Astrocyte (in vitro differentiated cells and primary cell): ENCODE results near the gene TGM3. TPM values are rescaled to one million over a fixed set of nuclear protein-coding genes. Genes with fewer than 3 reads are reported as not detected.

Experiments used
- DNase-seq: peaks from one replicate; pipeline ENCODE4 v3.0.0-alpha.2; 2010; ENCODE audit warnings: low read depth
- FAIRE-seq: peaks from 2 replicates; lab custom pipeline; 2011; peaks lifted over from hg19 to GRCh38; lab: Jason Lieb, UNC
- H2AFZ ChIP-seq: 2 replicates; pipeline ENCODE4 v1.6.0; 2012; ENCODE audit warnings: low read depth, low read length, inconsistent platforms
- H3K27ac ChIP-seq: 2 replicates; pipeline ENCODE4 v1.5.1; 2011; ENCODE audit warnings: low read depth, low read length, inconsistent platforms
- H3K27me3 ChIP-seq: 2 replicates; pipeline ENCODE4 v1.6.0; 2011; ENCODE audit warnings: low read length, inconsistent platforms; ENCODE audit not compliant: insufficient read depth
- H3K36me3 ChIP-seq: 2 replicates; pipeline ENCODE4 v1.5.1; 2011; ENCODE audit warnings: low read length, inconsistent platforms; ENCODE audit not compliant: insufficient read depth
- H3K4me1 ChIP-seq: 2 replicates; pipeline ENCODE4 v1.5.1; 2011; ENCODE audit warnings: low read length, inconsistent platforms; ENCODE audit not compliant: insufficient read depth
- H3K4me2 ChIP-seq: 2 replicates; pipeline ENCODE4 v1.6.0; 2012; ENCODE audit warnings: low read length, inconsistent platforms
- H3K4me3 ChIP-seq: 2 replicates; pipeline ENCODE4 v1.5.1; 2011; ENCODE audit warnings: low read depth, mild to moderate bottlenecking, low read length, inconsistent platforms; ENCODE audit not compliant: insufficient read depth
- H3K79me2 ChIP-seq: 2 replicates; pipeline ENCODE4 v1.6.0; 2012; ENCODE audit warnings: mild to moderate bottlenecking, low read length, inconsistent platforms; ENCODE audit not compliant: insufficient read depth
- H3K9ac ChIP-seq: 2 replicates; pipeline ENCODE4 v1.6.0; 2012; ENCODE audit warnings: mild to moderate bottlenecking, low read length, inconsistent platforms
- H3K9me3 ChIP-seq: 2 replicates; pipeline ENCODE4 v1.5.1; 2012; ENCODE audit warnings: low read depth, mild to moderate bottlenecking, low read length, inconsistent platforms; ENCODE audit not compliant: insufficient read depth
- H4K20me1 ChIP-seq: 2 replicates; pipeline ENCODE4 v1.6.0; 2012; ENCODE audit warnings: low read length, inconsistent platforms; ENCODE audit not compliant: insufficient read depth
- H3K27ac Mint-ChIP-seq: one replicate; pipeline ENCODE4 v1.8.0; 2021; ENCODE audit warnings: mild to moderate bottlenecking, mixed read lengths; ENCODE audit not compliant: unreplicated experiment
- H3K27me3 Mint-ChIP-seq: one replicate; pipeline ENCODE4 v1.8.0; 2021; ENCODE audit warnings: low read depth, mixed read lengths; ENCODE audit not compliant: unreplicated experiment
- H3K36me3 Mint-ChIP-seq: one replicate; pipeline ENCODE4 v1.8.0; 2021; ENCODE audit warnings: low read depth, mixed read lengths; ENCODE audit not compliant: unreplicated experiment
- H3K4me1 Mint-ChIP-seq: one replicate; pipeline ENCODE4 v1.8.0; 2021; ENCODE audit warnings: low read depth, mixed read lengths; ENCODE audit not compliant: unreplicated experiment
- H3K4me3 Mint-ChIP-seq: one replicate; pipeline ENCODE4 v1.8.0; 2021; ENCODE audit warnings: mild to moderate bottlenecking, moderate library complexity, mixed read lengths; ENCODE audit not compliant: unreplicated experiment
- H3K9me3 Mint-ChIP-seq: one replicate; pipeline ENCODE4 v1.8.0; 2021; ENCODE audit warnings: mild to moderate bottlenecking, mixed read lengths; ENCODE audit not compliant: unreplicated experiment
- CTCF ChIP-seq: IDR thresholded peaks from 2 replicates; pipeline ENCODE4 v1.5.1; 2011; ENCODE audit warnings: low read depth, mild to moderate bottlenecking, inconsistent platforms, low read length, moderate library complexity; ENCODE audit not compliant: insufficient read depth
- EZH2 ChIP-seq: IDR thresholded peaks from 2 replicates; pipeline ENCODE4 v1.6.1; 2012; ENCODE audit warnings: mild to moderate bottlenecking, low read length, inconsistent platforms; ENCODE audit not compliant: insufficient read depth
- total RNA-seq: library from RNA; stranded (reverse); gene quantifications from 2 replicates; pipeline ENCODE4 v1.2.1, GENCODE V29; 2021

The TGM3 gene
- total RNA-seq, 1 donor from 2014 or later: not detected

- H3K27ac Mint-ChIP-seq: no peak overlapping the region
- FAIRE-seq: no peak
Measured at GRCh38 chr20:2276015-2276414, 19.8 kb upstream of the TGM3 start.

GRCh38 chr20:2279253-2279779 is 16.5 kb upstream of the TGM3 start:
- Histone ChIP-seq H4K20me1 (no peaks in the 10 kb centered on the region), H3K27me3 (peaks cover 15% of the 10 kb centered on the region), H3K4me1 (no peaks in the 10 kb centered on the region), H3K9me3 (no peaks in the 10 kb centered on the region), H2AFZ (no peak overlapping the region), H3K4me2 (no peak overlapping the region), H3K9ac (no peak overlapping the region), H3K79me2 (no peaks in the 10 kb centered on the region), H3K36me3 (no peaks in the 10 kb centered on the region), H3K4me3 (no peak overlapping the region), H3K27ac (no peak overlapping the region)
- TF ChIP-seq EZH2 (no peak), CTCF (no peak)
- Mint-ChIP-seq H3K4me3 (no peak overlapping the region), H3K27me3 (peaks cover 9% of the 10 kb centered on the region), H3K4me1 (peaks cover 3% of the 10 kb centered on the region), H3K9me3 (peaks cover 9% of the 10 kb centered on the region), H3K27ac (no peak overlapping the region), H3K36me3 (no peaks in the 10 kb centered on the region)
- FAIRE-seq (no peak), DNase-seq (no peak)

More at GRCh38 chr20:2276015-2276414, 19.8 kb upstream of the TGM3 start:
- Mint-ChIP-seq H3K27me3 (peaks cover 13% of the 10 kb centered on the region), H3K36me3 (no peaks in the 10 kb centered on the region), H3K4me1 (no peaks in the 10 kb centered on the region), H3K9me3 (peaks cover 9% of the 10 kb centered on the region), H3K4me3 (no peak overlapping the region)
- Histone ChIP-seq H3K36me3 (no peaks in the 10 kb centered on the region), H3K27me3 (peaks cover 15% of the 10 kb centered on the region), H4K20me1 (no peaks in the 10 kb centered on the region), H3K4me1 (no peaks in the 10 kb centered on the region), H3K4me2 (no peak overlapping the region), H3K9me3 (no peaks in the 10 kb centered on the region), H3K79me2 (no peaks in the 10 kb centered on the region), H2AFZ (no peak overlapping the region), H3K9ac (no peak overlapping the region), H3K27ac (no peak overlapping the region), H3K4me3 (no peak overlapping the region)
- DNase-seq: no peak
- TF ChIP-seq CTCF (no peak), EZH2 (no peak)

- TF ChIP-seq CTCF (no peak), EZH2 (no peak)
- H3K27me3 Mint-ChIP-seq: peaks cover 9% of the 10 kb centered on the region
Measured at GRCh38 chr20:2280082-2280481, 15.7 kb upstream of the TGM3 start.

More at GRCh38 chr20:2280082-2280481, 15.7 kb upstream of the TGM3 start:
- Histone ChIP-seq H3K4me3 (no peak overlapping the region), H3K79me2 (no peaks in the 10 kb centered on the region), H3K9ac (no peak overlapping the region), H2AFZ (no peak overlapping the region), H3K27ac (no peak overlapping the region), H3K9me3 (no peaks in the 10 kb centered on the region), H3K4me1 (no peaks in the 10 kb centered on the region), H3K27me3 (peaks cover 12% of the 10 kb centered on the region), H4K20me1 (no peaks in the 10 kb centered on the region), H3K4me2 (no peak overlapping the region), H3K36me3 (no peaks in the 10 kb centered on the region)
- H3K4me1 Mint-ChIP-seq: peaks cover 10% of the 10 kb centered on the region
- H3K36me3 Mint-ChIP-seq: no peaks in the 10 kb centered on the region
- FAIRE-seq (no peak), DNase-seq (no peak)
- no peak overlapping the region for H3K4me3 Mint-ChIP-seq
- no peak overlapping the region for H3K27ac Mint-ChIP-seq
- H3K9me3 Mint-ChIP-seq: peaks cover 9% of the 10 kb centered on the region
